Skeletal muscle tissue (tissue), 5 donors: Measurements from ENCODE around the gene BSN. TPM values are rescaled to one million over a fixed set of nuclear protein-coding genes. Genes with fewer than 3 reads are reported as not detected.

Source experiments
- H3K27ac ChIP-seq: one replicate; pipeline ENCODE4 v1.7.0; 2013; ENCODE audit warnings: mild to moderate bottlenecking, low read depth, low read length, inconsistent platforms
- H3K27me3 ChIP-seq, 3 donors: one replicate each; pipeline ENCODE4 v1.7.0; 2013; ENCODE audit warnings: low read length in 3 of 3; ENCODE audit not compliant: control insufficient read depth in 3 of 3, insufficient read depth in 3 of 3
- H3K36me3 ChIP-seq, 3 donors: one replicate each; pipeline ENCODE4 v1.7.0; 2013; ENCODE audit warnings: low read length in 3 of 3; ENCODE audit not compliant: control insufficient read depth in 3 of 3, insufficient read depth in 3 of 3
- H3K4me1 ChIP-seq, 3 donors: one replicate each; pipeline ENCODE4 v1.7.0; 2013; ENCODE audit warnings: low read length in 3 of 3, mild to moderate bottlenecking in 3 of 3; ENCODE audit not compliant: control insufficient read depth in 3 of 3, insufficient read depth in 3 of 3
- H3K4me3 ChIP-seq, 3 donors: one replicate each; pipeline ENCODE4 v1.7.0; 2013; ENCODE audit warnings: low read length in 3 of 3
- H3K9ac ChIP-seq, 3 donors: one replicate each; pipeline ENCODE4 v1.7.0; 2013; ENCODE audit warnings: low read length in 3 of 3, mild to moderate bottlenecking in 3 of 3, moderate library complexity in 2 of 3, low read depth in 1 of 3
- H3K9me3 ChIP-seq, 3 donors: one replicate each; pipeline ENCODE4 v1.7.0; 2013; ENCODE audit warnings: low read length in 3 of 3; ENCODE audit not compliant: control insufficient read depth in 3 of 3
- small RNA-seq: library from RNA; depleted of rRNA; stranded (forward); fragments of <200 nt; gene quantifications from one replicate; pipeline ENCODE3, GENCODE V24; 2014
- total RNA-seq: library from RNA; depleted of rRNA; stranded (reverse); fragments of >200 nt; gene quantifications from one replicate; pipeline ENCODE4 v1.2.3, GENCODE V29; 2014
- donor health status: Osteomylitis.

BSN gene
- total RNA-seq, 1 donor from 2014 or later: under 0.01 TPM

- H3K27me3 ChIP-seq: no peaks in the 10 kb centered on the region
- peaks cover 49 to 73% (median 63%) of the 10 kb centered on the region in 3 donors for H3K4me1 ChIP-seq
- H3K36me3 ChIP-seq: peaks cover 46 to 55% (median 52%) of the 10 kb centered on the region in 3 donors
Measured at GRCh38 chr3:49719214-49719884, 165.1 kb downstream of the BSN start, which contains the start of gene AMIGO3. Gene AMIGO3, minus strand, starts transcription at chr3:49719684. Its CDS starts 219 bp downstream, at chr3:49719465.

More at GRCh38 chr3:49719214-49719884, 165.1 kb downstream of the BSN start, which contains the start of gene AMIGO3:
- Histone ChIP-seq H3K27ac (no peak within 1 kb of the TSS), H3K4me3 (peak within 1 kb of the TSS; percentile 79 to 89 (median 80)), H3K9ac (peak within 1 kb of the TSS; percentile 38 to 79 (median 54)), H3K9me3 (no peaks in the 10 kb centered on the region)

Small RNA genes lying within 50 kb of the gene (small RNA-seq; reads per million reads assigned to genes)
- gene AMIGO3: not detected

Other genes with a start within 250 kb of the BSN start
- 18.3 TPM for gene USP4, start 214.4 kb upstream of the BSN start, total RNA-seq
- gene GPX1, start 196.1 kb upstream of the BSN start, total RNA-seq: 89.2 TPM
- gene RHOA, start 142.5 kb upstream of the BSN start, total RNA-seq: 291 TPM
- 8.9 TPM for gene TCTA, start 142.1 kb upstream of the BSN start, total RNA-seq
- 2.6 TPM for gene AMT, start 132.0 kb upstream of the BSN start, total RNA-seq
- gene NICN1, start 125.2 kb upstream of the BSN start, total RNA-seq: 2.6 TPM
- gene DAG1, start 84.2 kb upstream of the BSN start, total RNA-seq: 77.2 TPM
- gene APEH, start 119.9 kb downstream of the BSN start, total RNA-seq: 75.2 TPM
- 1.6 TPM for gene MST1, start 135.0 kb downstream of the BSN start, total RNA-seq
- gene RNF123, start 135.1 kb downstream of the BSN start, total RNA-seq: 31.3 TPM
- under 0.01 TPM for gene AMIGO3, start 165.2 kb downstream of the BSN start, total RNA-seq
- gene GMPPB, start 169.5 kb downstream of the BSN start, total RNA-seq: 9.9 TPM
- gene IP6K1, start 232.1 kb downstream of the BSN start, total RNA-seq: 23.5 TPM
- not detected for gene CDHR4, start 245.4 kb downstream of the BSN start, total RNA-seq
- 11.5 TPM for gene INKA1, start 248.8 kb downstream of the BSN start, total RNA-seq